ENCODE data around the gene GARIN5B. TPM values are rescaled to one million over a fixed set of nuclear protein-coding genes. Genes with fewer than 3 reads are reported as not detected.

The GARIN5B gene
- total and polyA plus RNA-seq, 2 experiments from 2014 or later: not detected

GRCh38 chr19:55341171-55341588, 21.9 kb downstream of the GARIN5B start:
- in situ Hi-C loops (cut with MboI): no loop called here
- Histone ChIP-seq H3K4me1 (ENCODE audit: insufficient read depth) (no peaks in the 10 kb centered on the region), H3K9me3 (ENCODE audit: low read depth) (no peaks in the 10 kb centered on the region), H3F3A (ENCODE audit: insufficient read depth) (no peaks in the 10 kb centered on the region), H3K4me2 (ENCODE audit: unreplicated experiment) (peak overlapping the region; percentile 97), H3K27ac (no peak overlapping the region), H4K20me1 (ENCODE audit: insufficient read depth) (no peaks in the 10 kb centered on the region), H3K27me3 (replicated peaks; ENCODE audit: insufficient read depth) (no peaks in the 10 kb centered on the region; the same call in 1 of the 2 replicates), H3K79me2 (ENCODE audit: insufficient read depth) (peaks cover 8% of the 10 kb centered on the region; the same call in 1 of the 2 replicates), H3K4me3 (peak overlapping the region; percentile 77), H2AFZ (0 out of 2 replicates have a peak overlapping the region, but pooled peaks have one; percentile 3), H3K9ac (peak overlapping the region; percentile 86), H3K36me3 (ENCODE audit: low read depth) (no peaks in the 10 kb centered on the region), H3K9me2 (ENCODE audit: insufficient read depth) (no peaks in the 10 kb centered on the region)
- TF ChIP-seq EZH2phosphoT487 (IDR thresholded peaks at IDR 0.05; ENCODE audit: insufficient read depth, low read depth) (no peak), EZH2 (IDR thresholded peaks at IDR 0.05; ENCODE audit: insufficient read depth, poor library complexity, severe bottlenecking) (no peak)
- WGBS, 2 experiments (ENCODE audit: low coverage in 1 of 2, low lambda C conversion rate in 2 of 2, missing lambda C conversion rate in 2 of 2): 14 to 15% methylated on average over 3 to 15 of the region's 15 CpGs
- peak; percentile 84 for DNase-seq

GRCh38 chr19:55340784-55341147, 22.3 kb downstream of the GARIN5B start:
- H3K27ac ChIP-seq: no peak overlapping the region
- peak; percentile 53 for DNase-seq
- peak overlapping the region; percentile 97 for H3K4me2 ChIP-seq (ENCODE audit: unreplicated experiment)
- no peaks in the 10 kb centered on the region; the same call in 1 of the 2 replicates for H3K27me3 ChIP-seq (replicated peaks; ENCODE audit: insufficient read depth)
- no peaks in the 10 kb centered on the region for H3F3A ChIP-seq (ENCODE audit: insufficient read depth)
- TF ChIP-seq EZH2 (IDR thresholded peaks at IDR 0.05; ENCODE audit: insufficient read depth, poor library complexity, severe bottlenecking) (no peak), EZH2phosphoT487 (IDR thresholded peaks at IDR 0.05; ENCODE audit: insufficient read depth, low read depth) (no peak)
- no peaks in the 10 kb centered on the region for H3K4me1 ChIP-seq (ENCODE audit: insufficient read depth)
- WGBS, 2 experiments (ENCODE audit: low coverage in 1 of 2, low lambda C conversion rate in 2 of 2, missing lambda C conversion rate in 2 of 2): 1 to 4% methylated on average over 15 to 23 of the region's 24 CpGs
- H4K20me1 ChIP-seq (ENCODE audit: insufficient read depth): no peaks in the 10 kb centered on the region
- H3K9me2 ChIP-seq (ENCODE audit: insufficient read depth): no peaks in the 10 kb centered on the region
- H3K9ac ChIP-seq: peak overlapping the region; percentile 86
- in situ Hi-C loops (cut with MboI): no loop called here
- no peaks in the 10 kb centered on the region for H3K36me3 ChIP-seq (ENCODE audit: low read depth)
- H3K4me3 ChIP-seq: peak overlapping the region; percentile 77
- H2AFZ ChIP-seq: 0 out of 2 replicates have a peak overlapping the region, but pooled peaks have one; percentile 3
- H3K79me2 ChIP-seq (ENCODE audit: insufficient read depth): peaks cover 8% of the 10 kb centered on the region; the same call in 1 of the 2 replicates
- H3K9me3 ChIP-seq (ENCODE audit: low read depth): no peaks in the 10 kb centered on the region

- Histone ChIP-seq H3K9ac (peak overlapping the region; percentile 86), H3F3A (ENCODE audit: insufficient read depth) (no peaks in the 10 kb centered on the region), H3K4me1 (ENCODE audit: insufficient read depth) (no peaks in the 10 kb centered on the region), H3K27me3 (replicated peaks; ENCODE audit: insufficient read depth) (no peaks in the 10 kb centered on the region; the same call in 1 of the 2 replicates), H3K9me3 (ENCODE audit: low read depth) (no peaks in the 10 kb centered on the region), H3K4me2 (ENCODE audit: unreplicated experiment) (peak overlapping the region; percentile 97), H3K9me2 (ENCODE audit: insufficient read depth) (no peaks in the 10 kb centered on the region), H3K79me2 (ENCODE audit: insufficient read depth) (peaks cover 8% of the 10 kb centered on the region; the same call in 1 of the 2 replicates), H3K27ac (peak overlapping the region; percentile 50), H4K20me1 (ENCODE audit: insufficient read depth) (no peaks in the 10 kb centered on the region), H3K36me3 (ENCODE audit: low read depth) (no peaks in the 10 kb centered on the region), H2AFZ (no peak overlapping the region), H3K4me3 (peak overlapping the region; percentile 77)
- WGBS, 2 experiments (ENCODE audit: low coverage in 1 of 2, low lambda C conversion rate in 2 of 2, missing lambda C conversion rate in 2 of 2): 2 to 3% methylated on average over 6 to 36 of the region's 44 CpGs
- DNase-seq: no peak
- TF ChIP-seq EZH2phosphoT487 (IDR thresholded peaks at IDR 0.05; ENCODE audit: insufficient read depth, low read depth) (no peak), EZH2 (IDR thresholded peaks at IDR 0.05; ENCODE audit: insufficient read depth, poor library complexity, severe bottlenecking) (no peak)
- in situ Hi-C loops (cut with MboI): no loop called here
These were observed 22.9 kb downstream of the GARIN5B start for GRCh38 chr19:55339889-55340783.

- no peaks in the 10 kb centered on the region for H4K20me1 ChIP-seq (ENCODE audit: insufficient read depth)
- H3K9me3 ChIP-seq (ENCODE audit: low read depth): no peaks in the 10 kb centered on the region
- WGBS, 2 experiments (ENCODE audit: low coverage in 1 of 2, low lambda C conversion rate in 2 of 2, missing lambda C conversion rate in 2 of 2): 1% methylated on average over 56 to 63 of the region's 63 CpGs
- peak; percentile 100 for DNase-seq
- H3K4me3 ChIP-seq: peak within 1 kb of the TSS; percentile 77
- H3F3A ChIP-seq (ENCODE audit: insufficient read depth): no peaks in the 10 kb centered on the region
- no peaks in the 10 kb centered on the region for H3K9me2 ChIP-seq (ENCODE audit: insufficient read depth)
- in situ Hi-C loops (cut with MboI): no loop called here
- peak within 1 kb of the TSS; percentile 95 for H3K27ac ChIP-seq
- TF ChIP-seq EZH2 (IDR thresholded peaks at IDR 0.05; ENCODE audit: insufficient read depth, poor library complexity, severe bottlenecking): no peak
- TF ChIP-seq EZH2phosphoT487 (IDR thresholded peaks at IDR 0.05; ENCODE audit: insufficient read depth, low read depth): no peak
- peak within 1 kb of the TSS; percentile 93 for H3K9ac ChIP-seq
- no peaks in the 10 kb centered on the region for H3K4me1 ChIP-seq (ENCODE audit: insufficient read depth)
- H3K4me2 ChIP-seq (ENCODE audit: unreplicated experiment): peak within 1 kb of the TSS; percentile 97
- H3K27me3 ChIP-seq (replicated peaks; ENCODE audit: insufficient read depth): no peaks in the 10 kb centered on the region; the same call in 1 of the 2 replicates
- peak within 1 kb of the TSS; percentile 88 for H2AFZ ChIP-seq
- peaks cover 8% of the 10 kb centered on the region; the same call in 1 of the 2 replicates for H3K79me2 ChIP-seq (ENCODE audit: insufficient read depth)
- no peaks in the 10 kb centered on the region for H3K36me3 ChIP-seq (ENCODE audit: low read depth)
These were observed 23.8 kb downstream of the GARIN5B start, which contains the start of gene KMT5C for GRCh38 chr19:55339105-55339888. Gene KMT5C, plus strand, starts transcription at chr19:55339876. Its CDS starts 2,061 bp downstream, at chr19:55341937.
